GM23338 (cell line): ENCODE data around the gene CDHR2. TPM values are rescaled to one million over a fixed set of nuclear protein-coding genes. Genes with fewer than 3 reads are reported as not detected.
A peak's percentile ranks its signal among the peaks of the same experiment; 100 is the strongest.

Source experiments
- ATAC-seq: fragments of 200-7000 bp; cut with Tn5 transposase; 3 replicates; pipeline ENCODE4 v1.9.1; 2020
- DNase-seq: peaks from one replicate; pipeline ENCODE4 v3.0.0-alpha.2; 2015; ENCODE audit warnings: low spot score
- H2AFZ ChIP-seq: fragments of 200-600 bp; sonication (generic); 2 replicates; pipeline ENCODE4 v1.8.0; 2016; ENCODE audit warnings: antibody characterized with exemption, mild to moderate bottlenecking, moderate library complexity
- H3F3A ChIP-seq: fragments of 200-600 bp; sonication (generic); replicated peaks from 2 replicates; pipeline ENCODE4 v1.8.0; 2017; ENCODE audit warnings: antibody characterized with exemption, mixed run types, low read depth
- H3K27ac ChIP-seq: fragments of 200-600 bp; sonication (generic); 2 replicates; pipeline ENCODE4 v1.6.1; 2016; ENCODE audit warnings: low read depth
- H3K27me3 ChIP-seq: fragments of 200-600 bp; sonication (generic); 2 replicates; pipeline ENCODE4 v1.8.0; 2016; ENCODE audit warnings: mild to moderate bottlenecking, mixed run types, moderate library complexity; ENCODE audit not compliant: insufficient read depth
- H3K36me3 ChIP-seq: fragments of 200-600 bp; sonication (generic); 2 replicates; pipeline ENCODE4 v1.8.0; 2016; ENCODE audit warnings: mild to moderate bottlenecking; ENCODE audit not compliant: insufficient read depth
- H3K4me1 ChIP-seq: fragments of 200-600 bp; sonication (generic); 2 replicates; pipeline ENCODE4 v1.8.0; 2016; ENCODE audit warnings: mild to moderate bottlenecking, moderate library complexity; ENCODE audit not compliant: insufficient read depth
- H3K4me2 ChIP-seq: fragments of 200-600 bp; sonication (generic); 2 replicates; pipeline ENCODE4 v1.7.1; 2017; ENCODE audit warnings: mixed run types
- H3K4me3 ChIP-seq: fragments of 200-600 bp; sonication (generic); 2 replicates; pipeline ENCODE4 v1.6.1; 2016; ENCODE audit warnings: mixed run types
- H3K79me2 ChIP-seq: fragments of 200-600 bp; sonication (generic); replicated peaks from 2 replicates; pipeline ENCODE4 v1.8.0; 2017; ENCODE audit warnings: mild to moderate bottlenecking; ENCODE audit not compliant: insufficient read depth
- H3K9me2 ChIP-seq: fragments of 200-600 bp; sonication (generic); 2 replicates; pipeline ENCODE4 v1.8.0; 2017; ENCODE audit not compliant: insufficient read depth
- H4K20me1 ChIP-seq: fragments of 200-600 bp; sonication (generic); replicated peaks from 2 replicates; pipeline ENCODE4 v1.8.0; 2017; ENCODE audit warnings: mild to moderate bottlenecking; ENCODE audit not compliant: insufficient read depth
- H3K27ac Mint-ChIP-seq: 2 replicates; pipeline ENCODE4 v1.8.0; 2020; ENCODE audit warnings: inconsistent platforms, mild to moderate bottlenecking, moderate library complexity, mixed read lengths
- H3K27me3 Mint-ChIP-seq: 3 replicates; pipeline ENCODE4 v1.8.0; 2022; ENCODE audit warnings: low read depth, mild to moderate bottlenecking, moderate library complexity, mixed read lengths, inconsistent platforms; ENCODE audit not compliant: insufficient read depth, poor library complexity
- H3K36me3 Mint-ChIP-seq: 3 replicates; pipeline ENCODE4 v1.8.0; 2021; ENCODE audit warnings: low read depth, mild to moderate bottlenecking, inconsistent platforms, moderate library complexity, mixed read lengths
- H3K4me1 Mint-ChIP-seq: 3 replicates; pipeline ENCODE4 v1.8.0; 2020; ENCODE audit warnings: mild to moderate bottlenecking, inconsistent platforms, mixed read lengths
- H3K4me3 Mint-ChIP-seq: 3 replicates; pipeline ENCODE4 v1.8.0; 2021; ENCODE audit warnings: moderate library complexity, mild to moderate bottlenecking, inconsistent platforms, mixed read lengths
- H3K9me3 Mint-ChIP-seq: 3 replicates; pipeline ENCODE4 v1.8.0; 2020; ENCODE audit warnings: moderate library complexity, mild to moderate bottlenecking, inconsistent platforms, mixed read lengths
- CREB1 ChIP-seq: fragments of 250-450 bp; sonication (Bioruptor Pico); IDR thresholded peaks from 2 replicates; pipeline ENCODE4 v1.5.0; 2020; ENCODE audit warnings: low read depth, mild to moderate bottlenecking, moderate library complexity
- CTCF ChIP-seq, 2 experiments: fragments of 200-600 bp in 1 of 2; sonication (generic) in 1 of 2; conservative IDR thresholded peaks; 2 replicates each; pipeline versions ENCODE4 v1.5.1 to v1.6.1; 2016 to 2017; ENCODE audit warnings: antibody characterized with exemption in 2 of 2, low read depth in 2 of 2, mild to moderate bottlenecking in 2 of 2, moderate library complexity in 1 of 2
- EZH2 ChIP-seq: fragments of 200-600 bp; sonication (generic); IDR thresholded peaks from one replicate; pipeline ENCODE4 v1.8.0; 2017; ENCODE audit warnings: antibody characterized with exemption, mild to moderate bottlenecking, low read depth; ENCODE audit not compliant: unreplicated experiment
- JUNB ChIP-seq: IDR thresholded peaks from one replicate; pipeline ENCODE4 v1.6.1; 2016; ENCODE audit warnings: antibody characterized with exemption; ENCODE audit not compliant: unreplicated experiment
- POLR2AphosphoS5 ChIP-seq: IDR thresholded peaks from 2 replicates; pipeline ENCODE4 v1.6.1; 2016; ENCODE audit warnings: antibody characterized with exemption, low read depth
- ZNF462 ChIP-seq: fragments of 250-450 bp; sonication (Bioruptor Pico); IDR thresholded peaks from 2 replicates; pipeline ENCODE4 v1.5.0; 2020; ENCODE audit warnings: mild to moderate bottlenecking, moderate library complexity
- polyA plus RNA-seq: library from polyadenylated mRNA; unstranded; fragments of >200 nt; fragmentation: Nextera tagmentation; extraction: Ambion mirVana; gene quantifications from 2 replicates; pipeline ENCODE4 v1.2.1, GENCODE V29; 2016
- total RNA-seq: library from RNA; depleted of rRNA; stranded (reverse); fragments of >200 nt; shearing (Covaris generic); gene quantifications from 2 replicates; pipeline ENCODE4 v1.2.3, GENCODE V29; 2014
- TF ChIP-seq, protein P1 (sequence below): IDR thresholded peaks from 2 replicates; pipeline ENCODE4 v1.6.1; 2016; ENCODE audit warnings: antibody characterized with exemption

The CDHR2 gene
- total and polyA plus RNA-seq, 2 experiments from 2014 or later = not detected

DNA sequence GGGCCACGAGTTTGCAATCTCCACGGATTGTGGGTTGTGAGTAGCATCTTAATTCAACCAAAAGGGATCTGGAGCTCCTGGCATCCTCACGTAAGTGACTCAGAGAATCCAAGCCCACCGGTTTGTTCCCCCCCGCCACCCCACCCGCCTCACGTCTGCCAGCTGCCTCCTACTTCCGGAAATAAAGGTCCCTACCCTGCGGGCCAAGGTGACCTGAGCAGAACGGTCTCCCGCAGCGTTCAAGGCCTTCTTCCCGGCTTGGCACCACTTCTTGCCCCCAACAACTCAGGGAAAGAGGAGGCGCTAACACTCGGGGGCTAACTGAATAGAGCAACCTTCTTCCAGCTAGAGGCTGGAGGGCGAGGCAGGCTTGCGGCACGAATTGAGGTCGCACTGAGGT, 69.6 kb downstream of the CDHR2 start:
- TF ChIP-seq, protein P1, sequence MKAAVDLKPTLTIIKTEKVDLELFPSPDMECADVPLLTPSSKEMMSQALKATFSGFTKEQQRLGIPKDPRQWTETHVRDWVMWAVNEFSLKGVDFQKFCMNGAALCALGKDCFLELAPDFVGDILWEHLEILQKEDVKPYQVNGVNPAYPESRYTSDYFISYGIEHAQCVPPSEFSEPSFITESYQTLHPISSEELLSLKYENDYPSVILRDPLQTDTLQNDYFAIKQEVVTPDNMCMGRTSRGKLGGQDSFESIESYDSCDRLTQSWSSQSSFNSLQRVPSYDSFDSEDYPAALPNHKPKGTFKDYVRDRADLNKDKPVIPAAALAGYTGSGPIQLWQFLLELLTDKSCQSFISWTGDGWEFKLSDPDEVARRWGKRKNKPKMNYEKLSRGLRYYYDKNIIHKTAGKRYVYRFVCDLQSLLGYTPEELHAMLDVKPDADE = no peak
- TF ChIP-seq JUNB (no peak), CREB1 (CRISPR knock-in tag) (no peak), EZH2 (no peak), POLR2AphosphoS5 (no peak), CTCF (conservative IDR thresholded peaks at IDR 0.05; ENCODE audit: low read depth in 2 of 2) (no peak)
- Histone ChIP-seq H3K79me2 (no peaks in the 10 kb centered on the region), H3K27me3 (peaks cover 38% of the 10 kb centered on the region), H2AFZ (peak overlapping the region; percentile 66; the same call in 1 of the 2 replicates), H3K9me2 (no peaks in the 10 kb centered on the region), H3K36me3 (no peaks in the 10 kb centered on the region), H3F3A (no peaks in the 10 kb centered on the region), H3K4me2 (peak overlapping the region; percentile 75), H3K4me3 (peak overlapping the region; percentile 49), H3K4me1 (no peaks in the 10 kb centered on the region; the same call in 1 of the 2 replicates), H4K20me1 (no peaks in the 10 kb centered on the region), H3K27ac (no peak overlapping the region)
- Mint-ChIP-seq H3K9me3 (no peaks in the 10 kb centered on the region; the same call in 2 of the 3 replicates), H3K4me1 (peaks cover 6% of the 10 kb centered on the region), H3K27me3 (peaks cover 45% of the 10 kb centered on the region), H3K36me3 (no peaks in the 10 kb centered on the region), H3K27ac (no peak overlapping the region), H3K4me3 (peak overlapping the region; percentile 59; the same call in 2 of the 3 replicates)
- DNase-seq = no peak
- peak; percentile 4; the same call in 2 of the 3 replicates for ATAC-seq

GRCh38 chr5:176619203-176619568, 70.0 kb downstream of the CDHR2 start:
- Mint-ChIP-seq H3K27ac (no peak overlapping the region), H3K4me3 (peak overlapping the region; percentile 73), H3K36me3 (no peaks in the 10 kb centered on the region), H3K9me3 (no peaks in the 10 kb centered on the region; the same call in 2 of the 3 replicates), H3K27me3 (peaks cover 45% of the 10 kb centered on the region), H3K4me1 (peaks cover 6% of the 10 kb centered on the region)
- ATAC-seq = peak; percentile 89
- Histone ChIP-seq H3K4me3 (peak overlapping the region; percentile 54), H3K4me2 (peak overlapping the region; percentile 80), H3K4me1 (no peaks in the 10 kb centered on the region; the same call in 1 of the 2 replicates), H3K79me2 (no peaks in the 10 kb centered on the region), H3K9me2 (no peaks in the 10 kb centered on the region), H3F3A (no peaks in the 10 kb centered on the region), H2AFZ (peak overlapping the region; percentile 94), H3K27me3 (peaks cover 38% of the 10 kb centered on the region), H4K20me1 (no peaks in the 10 kb centered on the region), H3K36me3 (no peaks in the 10 kb centered on the region), H3K27ac (no peak overlapping the region)
- DNase-seq = peak; percentile 98
- TF ChIP-seq CREB1 (CRISPR knock-in tag) (peak; percentile 30; the same call in 1 of the 2 replicates), CTCF (conservative IDR thresholded peaks at IDR 0.05; ENCODE audit: low read depth in 2 of 2) (peak; percentile 54 to 74), ZNF462 (CRISPR knock-in tag) (no peak)
